HepG2 (cell line): ENCODE data around the gene LRRC3C. TPM values are rescaled to one million over a fixed set of nuclear protein-coding genes. Genes with fewer than 3 reads are reported as not detected.

Experiments used
- ATAC-seq: fragments of 200-7000 bp; cut with Tn5 transposase; 3 replicates; pipeline ENCODE4 v1.9.1; 2020; ENCODE audit warnings: mild to moderate bottlenecking, moderate library complexity
- BruUV-seq: library from RNA; stranded (reverse); fragments of 400-500 nt; replicated peaks from 2 replicates; lab custom pipeline; 2021; lab: Mats Ljungman, UMichigan
- CTCF ChIA-PET: fragments of 300-600 bp; formaldehyde crosslinking; extraction: SDS; loops from one replicate; lab custom pipeline; 2021; ENCODE audit warnings: low total read pairs, inconsistent platforms, low intra/inter-chr PET ratio; lab: Yijun Ruan, JAX
- POLR2A ChIA-PET: fragments of 350-600 bp; sonication (Branson Sonifier 250); formaldehyde crosslinking; loops from one replicate; lab custom pipeline; 2020; ENCODE audit warnings: antibody characterized with exemption, inconsistent platforms; lab: Yijun Ruan, JAX
- DNase-seq: peaks from one replicate; pipeline ENCODE4 v3.0.0-alpha.2; 2015; ENCODE audit warnings: low spot score
- FAIRE-seq: peaks from 3 replicates; lab custom pipeline; 2011; peaks lifted over from hg19 to GRCh38; lab: Jason Lieb, UNC
- H2AFZ ChIP-seq: one replicate; pipeline ENCODE4 v1.6.1; 2011; ENCODE audit warnings: low read length, inconsistent platforms
- H3K27ac ChIP-seq: fragments of 300-600 bp; 3 replicates; pipeline ENCODE4 v1.8.0; 2011; ENCODE audit warnings: mixed run types, mild to moderate bottlenecking, mixed read lengths, low read length, inconsistent platforms; ENCODE audit not compliant: insufficient read depth; ENCODE audit errors: extremely low read length
- H3K27me3 ChIP-seq, 2 experiments: fragments of 200-600 bp in 1 of 2; 2 replicates in 1 of 2; 3 replicates in 1 of 2; pipeline versions ENCODE4 v1.6.0 to v1.8.0; 2011; ENCODE audit warnings: low read length in 2 of 2, mild to moderate bottlenecking in 2 of 2, moderate library complexity in 2 of 2, inconsistent platforms in 1 of 2; ENCODE audit not compliant: insufficient read depth in 2 of 2, control insufficient read depth in 1 of 2
- H3K36me3 ChIP-seq, 2 experiments: fragments of 200-600 bp in 1 of 2; replicated peaks in 1 of 2; 2 replicates in 1 of 2; 3 replicates in 1 of 2; pipeline versions ENCODE4 v1.5.1 to v1.8.0; 2011; ENCODE audit warnings: low read length in 2 of 2, inconsistent platforms in 1 of 2; ENCODE audit not compliant: insufficient read depth in 2 of 2, control insufficient read depth in 1 of 2
- H3K4me1 ChIP-seq: 2 replicates; pipeline ENCODE4 v1.5.1; 2012; ENCODE audit warnings: low read length, inconsistent platforms; ENCODE audit not compliant: insufficient read depth
- H3K4me2 ChIP-seq: 2 replicates; pipeline ENCODE4 v1.6.0; 2011; ENCODE audit warnings: low read depth, low read length, inconsistent platforms
- H3K4me3 ChIP-seq, 3 experiments: fragments of 200-600 bp in 1 of 3; sonication (generic), shearing (Covaris generic) in 1 of 3; replicated peaks in 1 of 3; 2 replicates each; pipeline ENCODE4 v1.5.1; 2011 to 2016; ENCODE audit warnings: low read length in 3 of 3, inconsistent platforms in 2 of 3, low read depth in 2 of 3, mild to moderate bottlenecking in 2 of 3, control low read depth in 1 of 3, mixed read lengths in 1 of 3; ENCODE audit not compliant: insufficient read depth in 1 of 3
- H3K79me2 ChIP-seq: one replicate; pipeline ENCODE4 v1.6.1; 2011; ENCODE audit warnings: low read length, inconsistent platforms; ENCODE audit not compliant: insufficient read depth
- H3K9ac ChIP-seq: 2 replicates; pipeline ENCODE4 v1.6.0; 2011; ENCODE audit warnings: mild to moderate bottlenecking, low read depth, low read length, inconsistent platforms; ENCODE audit not compliant: insufficient read depth
- H3K9me3 ChIP-seq: 2 replicates; pipeline ENCODE4 v1.5.1; 2012; ENCODE audit warnings: mild to moderate bottlenecking, low read length
- H4K20me1 ChIP-seq: 2 replicates; pipeline ENCODE4 v1.6.0; 2011; ENCODE audit warnings: inconsistent platforms, mild to moderate bottlenecking, low read length, moderate library complexity; ENCODE audit not compliant: insufficient read depth
- ELF1 ChIP-seq: sonication (generic); formaldehyde crosslinking; IDR thresholded peaks from 2 replicates; pipeline ENCODE4 v1.4.0; 2020; ENCODE audit warnings: missing genetic modification reagents
- FOXA3 ChIP-seq: IDR thresholded peaks from 2 replicates; pipeline ENCODE4 v1.6.1; 2016; ENCODE audit warnings: missing genetic modification reagents, missing compliant biosample characterization
- FOXO4 ChIP-seq: sonication (generic); formaldehyde crosslinking; conservative IDR thresholded peaks from 2 replicates; pipeline ENCODE4 v1.8.1; 2023; ENCODE audit warnings: missing genetic modification reagents
- HOXA3 ChIP-seq: sonication (generic); formaldehyde crosslinking; IDR thresholded peaks from 2 replicates; pipeline ENCODE4 v1.5.0; 2020; ENCODE audit warnings: missing genetic modification reagents
- IRF1 ChIP-seq: sonication (generic); formaldehyde crosslinking; IDR thresholded peaks from 2 replicates; pipeline ENCODE4 v1.4.0; 2020; ENCODE audit warnings: low read depth, mild to moderate bottlenecking, missing genetic modification reagents
- PHF21A ChIP-seq: sonication (generic); formaldehyde crosslinking; IDR thresholded peaks from 2 replicates; pipeline ENCODE4 v1.5.0; 2020; ENCODE audit warnings: mild to moderate bottlenecking, missing genetic modification reagents
- PITX1 ChIP-seq: sonication (generic); formaldehyde crosslinking; IDR thresholded peaks from 2 replicates; pipeline ENCODE4 v1.5.1; 2020; ENCODE audit warnings: mild to moderate bottlenecking, missing genetic modification reagents
- POGK ChIP-seq: sonication (generic); formaldehyde crosslinking; conservative IDR thresholded peaks from 2 replicates; pipeline ENCODE4 v1.8.0; 2022; ENCODE audit warnings: mild to moderate bottlenecking, moderate library complexity, missing genetic modification reagents
- RARA ChIP-seq: IDR thresholded peaks from 2 replicates; pipeline ENCODE4 v1.6.1; 2016; ENCODE audit warnings: missing genetic modification reagents, missing compliant biosample characterization
- RFXAP ChIP-seq: sonication (generic); formaldehyde crosslinking; IDR thresholded peaks from 2 replicates; pipeline ENCODE4 v1.4.0; 2020; ENCODE audit warnings: missing genetic modification reagents, borderline replicate concordance
- ZMYM3 ChIP-seq: sonication (generic); formaldehyde crosslinking; IDR thresholded peaks from 2 replicates; pipeline ENCODE4 v1.5.1; 2020; ENCODE audit warnings: mild to moderate bottlenecking, missing genetic modification reagents
- ZNF430 ChIP-seq: sonication (generic); formaldehyde crosslinking; IDR thresholded peaks from 2 replicates; pipeline ENCODE4 v1.9.0; 2021; ENCODE audit warnings: mild to moderate bottlenecking, missing genetic modification reagents
- ZNF546 ChIP-seq: sonication (generic); formaldehyde crosslinking; conservative IDR thresholded peaks from 2 replicates; pipeline ENCODE4 v1.8.1; 2023; ENCODE audit warnings: mild to moderate bottlenecking, missing genetic modification reagents
- ZNF572 ChIP-seq: sonication (generic); formaldehyde crosslinking; IDR thresholded peaks from 2 replicates; pipeline ENCODE4 v1.5.1; 2020; ENCODE audit warnings: mild to moderate bottlenecking, missing genetic modification reagents
- ZNF792 ChIP-seq: IDR thresholded peaks from 2 replicates; pipeline ENCODE4 v1.6.1; 2016
- ZNF841 ChIP-seq: sonication (generic); formaldehyde crosslinking; IDR thresholded peaks from 2 replicates; pipeline ENCODE4 v1.8.1; 2023; ENCODE audit warnings: missing genetic modification reagents, borderline replicate concordance
- WGBS: methylation state at CpG from one replicate; pipeline ENCODE4 v1.1.6; 2017; ENCODE audit warnings: low lambda C conversion rate; 5-methylcytosine and 5-hydroxymethylcytosine counted together
- in situ Hi-C: cut with HindIII; loops from 2 replicates; pipeline ENCODE4 v1.10.0; 2017; ENCODE audit warnings: low pct_unique_long_range_greater_than_20kb; ENCODE audit not compliant: extremely low pct_ligation_motif_present
- intact Hi-C: fragments of 100-400 bp; cut with micrococcal nuclease; formaldehyde crosslinking; loops from one replicate; pipeline ENCODE4 v1.10.0; 2022; ENCODE audit not compliant: unreplicated experiment
- polyA plus RNA-seq, 8 experiments: library from polyadenylated mRNA; depleted of rRNA in 3 of 8; stranded (reverse) in 7 of 8; unstranded in 1 of 8; fragments of >200 nt; fragmentation: Illumina TruSeq in 4 of 8; extraction: Trizol in 4 of 8; gene quantifications; 2 replicates each; pipeline versions ENCODE4 v1.2.1 to v1.2.3, GENCODE V29; 2011 to 2016; ENCODE audit warnings: low read depth in 4 of 8, missing spikeins in 1 of 8, mixed read lengths in 1 of 8; ENCODE audit not compliant: insufficient read depth in 1 of 8
- total RNA-seq, 5 experiments: library from RNA; depleted of rRNA; stranded (reverse); fragments of >200 nt; fragmentation: Illumina TruSeq; extraction: Trizol; gene quantifications; 2 replicates each; pipeline ENCODE4 v1.2.3, GENCODE V29; 2016; ENCODE audit warnings: low read depth in 1 of 5
- TF ChIP-seq, protein P1 (sequence below): sonication (generic); IDR thresholded peaks from 2 replicates; pipeline ENCODE4 v1.6.1; 2016; ENCODE audit warnings: low read depth, borderline replicate concordance
- TF ChIP-seq, protein P2 (sequence below): sonication (generic); formaldehyde crosslinking; IDR thresholded peaks from 2 replicates; pipeline ENCODE4 v1.4.0; 2020; ENCODE audit warnings: missing genetic modification reagents

LRRC3C gene
- total and polyA plus RNA-seq, 2 of the 13 experiments (the other 11 are each of a cell fraction or from before 2014, with no cell fraction given) = 0.17 TPM; not detected in 1

GRCh38 chr17:39916918-39917317, 10.6 kb upstream of the LRRC3C start:
- 23% methylated on average over 7 of the region's 7 CpGs for WGBS
- POLR2A ChIA-PET = interaction anchor here (1.1 to 2.6 kb wide), 2 partner anchors 9 to 13 kb away, joined by 6 to 12 read pairs; no protein-coding TSS in a partner anchor
- intact Hi-C loops = loop anchor here (1.0 kb wide), 2 partner anchors 42 to 63 kb away; partner anchors contain the start of gene PSMD3
- TF ChIP-seq RARA (CRISPR knock-in tag) (peak; percentile 19; the same call in 1 of the 2 replicates), FOXO4 (CRISPR knock-in tag) (0 out of 2 replicates have a peak, but pooled peaks have one; percentile 61), ELF1 (CRISPR knock-in tag) (no peak), PITX1 (CRISPR knock-in tag) (no peak), FOXA3 (0 out of 2 replicates have a peak, but pooled peaks have one; percentile 42), ZNF430 (CRISPR knock-in tag) (0 out of 2 replicates have a peak, but pooled peaks have one; percentile 24), ZNF792 (CRISPR knock-in tag) (0 out of 2 replicates have a peak, but pooled peaks have one; percentile 16), ZMYM3 (CRISPR knock-in tag) (no peak), HOXA3 (CRISPR knock-in tag) (0 out of 2 replicates have a peak, but pooled peaks have one; percentile 34), ZNF572 (CRISPR knock-in tag) (no peak), IRF1 (CRISPR knock-in tag) (no peak), PHF21A (no peak), ZNF546 (no peak), ZNF841 (CRISPR knock-in tag) (no peak), POGK (CRISPR knock-in tag) (no peak), RFXAP (peak; percentile 91)
- TF ChIP-seq, protein P1, sequence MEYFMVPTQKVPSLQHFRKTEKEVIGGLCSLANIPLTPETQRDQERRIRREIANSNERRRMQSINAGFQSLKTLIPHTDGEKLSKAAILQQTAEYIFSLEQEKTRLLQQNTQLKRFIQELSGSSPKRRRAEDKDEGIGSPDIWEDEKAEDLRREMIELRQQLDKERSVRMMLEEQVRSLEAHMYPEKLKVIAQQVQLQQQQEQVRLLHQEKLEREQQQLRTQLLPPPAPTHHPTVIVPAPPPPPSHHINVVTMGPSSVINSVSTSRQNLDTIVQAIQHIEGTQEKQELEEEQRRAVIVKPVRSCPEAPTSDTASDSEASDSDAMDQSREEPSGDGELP = no peak
- TF ChIP-seq, protein P2, sequence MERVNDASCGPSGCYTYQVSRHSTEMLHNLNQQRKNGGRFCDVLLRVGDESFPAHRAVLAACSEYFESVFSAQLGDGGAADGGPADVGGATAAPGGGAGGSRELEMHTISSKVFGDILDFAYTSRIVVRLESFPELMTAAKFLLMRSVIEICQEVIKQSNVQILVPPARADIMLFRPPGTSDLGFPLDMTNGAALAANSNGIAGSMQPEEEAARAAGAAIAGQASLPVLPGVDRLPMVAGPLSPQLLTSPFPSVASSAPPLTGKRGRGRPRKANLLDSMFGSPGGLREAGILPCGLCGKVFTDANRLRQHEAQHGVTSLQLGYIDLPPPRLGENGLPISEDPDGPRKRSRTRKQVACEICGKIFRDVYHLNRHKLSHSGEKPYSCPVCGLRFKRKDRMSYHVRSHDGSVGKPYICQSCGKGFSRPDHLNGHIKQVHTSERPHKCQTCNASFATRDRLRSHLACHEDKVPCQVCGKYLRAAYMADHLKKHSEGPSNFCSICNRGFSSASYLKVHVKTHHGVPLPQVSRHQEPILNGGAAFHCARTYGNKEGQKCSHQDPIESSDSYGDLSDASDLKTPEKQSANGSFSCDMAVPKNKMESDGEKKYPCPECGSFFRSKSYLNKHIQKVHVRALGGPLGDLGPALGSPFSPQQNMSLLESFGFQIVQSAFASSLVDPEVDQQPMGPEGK (CRISPR knock-in tag) = no peak

More at GRCh38 chr17:39916918-39917317, 10.6 kb upstream of the LRRC3C start:
- DNase-seq = peak; percentile 77
- peak; percentile 94 for FAIRE-seq
- Histone ChIP-seq H2AFZ (no peak overlapping the region), H3K36me3 (peaks cover 4 to 9% of the 10 kb centered on the region in 2 experiments), H3K9me3 (no peaks in the 10 kb centered on the region), H3K9ac (no peak overlapping the region), H3K27me3 (no peaks in the 10 kb centered on the region), H3K27ac (peak overlapping the region; percentile 30), H4K20me1 (peaks cover 6% of the 10 kb centered on the region; the same call in 1 of the 2 replicates), H3K79me2 (peaks cover under 1% of the 10 kb centered on the region), H3K4me2 (peak overlapping the region; percentile 33), H3K4me1 (peaks cover 82% of the 10 kb centered on the region), H3K4me3 (no peak overlapping the region; a peak in 1 of 6 replicates)
- no TSS peak for BruUV-seq
- in situ Hi-C loops = no loop called here
- ATAC-seq = peak; percentile 81
- CTCF ChIA-PET = interaction anchor here (0.8 to 1.5 kb wide), 2 partner anchors 42 to 45 kb away, joined by 3 to 14 read pairs; no protein-coding TSS in a partner anchor
